Stomach (tissue), 9 donors: ENCODE results near the gene TMEM91. TPM values are rescaled to one million over a fixed set of nuclear protein-coding genes. Genes with fewer than 3 reads are reported as not detected.

Experiments used
- DNase-seq, 2 donors: peaks; one replicate each; pipeline versions ENCODE4 v3.0.0 to v3.0.0-alpha.2; 2013 to 2019
- H3K27ac ChIP-seq, 5 donors: fragments of 200-600 bp in 4 of 5; sonication (generic) in 4 of 5; one replicate each; pipeline ENCODE4 v1.5.1; 2013 to 2019; ENCODE audit warnings: mild to moderate bottlenecking in 1 of 5, moderate library complexity in 1 of 5
- H3K27me3 ChIP-seq, 3 donors: fragments of 200-600 bp; sonication (generic); one replicate each; pipeline ENCODE4 v1.5.1; 2017 to 2019; ENCODE audit warnings: mixed run types in 1 of 3
- H3K36me3 ChIP-seq, 4 donors: fragments of 200-600 bp; sonication (generic); 1 replicate in 3 of 4; 2 replicates in 1 of 4; pipeline ENCODE4 v1.5.1; 2016 to 2019
- H3K4me1 ChIP-seq, 4 donors: fragments of 200-600 bp; sonication (generic); one replicate each; pipeline ENCODE4 v1.5.1; 2016 to 2019
- H3K4me3 ChIP-seq, 4 donors: fragments of 200-600 bp; sonication (generic) in 3 of 4; one replicate each; pipeline ENCODE4 v1.5.1; 2016 to 2019; ENCODE audit warnings: mild to moderate bottlenecking in 1 of 4
- H3K9me3 ChIP-seq, 4 donors: fragments of 200-600 bp; sonication (generic); one replicate each; pipeline ENCODE4 v1.5.1; 2016 to 2019
- CTCF ChIP-seq, 7 experiments: fragments of 450-650 bp in 4 of 7; fragments of 200-600 bp in 3 of 7; sonication (generic) in 3 of 7; IDR thresholded peaks; one replicate each; pipeline ENCODE4 v1.5.1; 2016 to 2019; ENCODE audit warnings: antibody characterized with exemption in 7 of 7, control low read depth in 2 of 7, mild to moderate bottlenecking in 1 of 7
- EP300 ChIP-seq: sonication (generic); formaldehyde crosslinking; IDR thresholded peaks from one replicate; pipeline ENCODE4 v1.6.1; 2017; ENCODE audit warnings: antibody characterized with exemption
- POLR2A ChIP-seq, 4 donors: fragments of 450-650 bp; IDR thresholded peaks; one replicate each; pipeline ENCODE4 v1.6.1; 2016; ENCODE audit warnings: antibody characterized with exemption in 4 of 4, control low read depth in 2 of 4, mild to moderate bottlenecking in 1 of 4, moderate library complexity in 1 of 4
- POLR2AphosphoS5 ChIP-seq, 3 donors: sonication (generic); formaldehyde crosslinking; IDR thresholded peaks; one replicate each; pipeline ENCODE4 v1.6.1; 2016; ENCODE audit warnings: antibody characterized with exemption in 3 of 3
- WGBS, 5 donors: extraction: QIAGEN DNeasy Blood & Tissue Kit in 3 of 5; methylation state at CpG; one replicate each; pipeline versions ENCODE4 v1.1.5 to v1.1.7; 2013 to 2018; 5-methylcytosine and 5-hydroxymethylcytosine counted together
- intact Hi-C: fragments of 100-400 bp; cut with DNase I; formaldehyde crosslinking; loops from one replicate; pipeline ENCODE4 v1.15.1; 2023; ENCODE audit warnings: low total_unique reads
- polyA plus RNA-seq, 3 donors: library from polyadenylated mRNA; stranded (reverse); fragments of 200-250 nt; gene quantifications; one replicate each; pipeline ENCODE4 v1.2.3, GENCODE V29; 2013
- total RNA-seq, 5 donors: library from RNA; depleted of rRNA; stranded (reverse); fragments of >200 nt; gene quantifications; one replicate each; pipeline versions ENCODE4 v1.1.0 to v1.2.3, GENCODE V29; 2014 to 2016
- donor health status: healthy with polysubstance abuse.
- donor health status: Bipolar disorder and iron deficiency.
- donor health status: healthy.

The TMEM91 gene
- total and polyA plus RNA-seq, 8 donors, result 2.3 to 76.3 (median 18.6) TPM

DNA sequence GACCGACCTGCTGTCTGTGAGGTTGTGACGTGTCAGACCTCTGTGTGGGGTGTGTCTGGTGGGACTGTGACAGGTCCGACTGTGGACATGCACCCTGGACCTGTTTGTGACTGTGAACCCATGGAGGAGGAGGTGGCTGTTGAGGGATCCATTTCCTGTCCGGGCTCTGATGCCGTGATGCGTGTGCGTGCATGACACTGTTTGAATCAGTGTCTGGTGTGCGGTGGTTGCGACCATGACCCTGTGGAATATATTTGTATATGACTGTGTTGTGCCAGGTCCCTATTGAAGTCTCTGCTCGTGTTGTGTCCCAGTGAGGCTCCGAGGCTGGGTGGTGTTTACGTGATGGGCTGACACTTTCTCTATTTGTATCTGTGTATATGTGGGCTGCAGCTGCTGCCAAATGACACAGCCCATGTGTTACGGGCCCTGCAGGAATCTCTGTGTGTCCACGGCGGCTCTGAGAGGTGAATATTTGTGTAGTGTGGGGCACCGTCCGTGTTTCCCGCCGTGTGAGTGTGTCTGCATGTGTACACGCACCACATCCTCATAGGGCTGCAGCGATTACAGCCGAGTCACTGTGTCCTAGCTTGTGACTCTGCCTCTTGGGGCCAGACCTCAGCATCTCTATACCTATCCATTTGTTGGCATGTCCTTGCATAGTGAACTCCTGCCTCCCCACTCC, 48.0 kb upstream of the TMEM91 start:
- intact Hi-C loops, result no loop called here
- no peak for DNase-seq
- Histone ChIP-seq H3K36me3 (peaks cover 13 to 45% (median 38%) of the 10 kb centered on the region in 4 donors), H3K27me3 (no peaks in the 10 kb centered on the region), H3K27ac (peak overlapping the region; percentile 47 to 91 (median 87)), H3K9me3 (no peaks in the 10 kb centered on the region), H3K4me3 (peak overlapping the region; percentile 29 to 44 (median 34)), H3K4me1 (peaks cover 60 to 92% (median 67%) of the 10 kb centered on the region in 4 donors)
- TF ChIP-seq EP300 (no peak), CTCF (IDR thresholded peaks at IDR 0.05) (no peak)
- WGBS, 5 donors, result 24 to 49% (median 26%) methylated on average over 17 to 22 of the region's 22 CpGs

DNA sequence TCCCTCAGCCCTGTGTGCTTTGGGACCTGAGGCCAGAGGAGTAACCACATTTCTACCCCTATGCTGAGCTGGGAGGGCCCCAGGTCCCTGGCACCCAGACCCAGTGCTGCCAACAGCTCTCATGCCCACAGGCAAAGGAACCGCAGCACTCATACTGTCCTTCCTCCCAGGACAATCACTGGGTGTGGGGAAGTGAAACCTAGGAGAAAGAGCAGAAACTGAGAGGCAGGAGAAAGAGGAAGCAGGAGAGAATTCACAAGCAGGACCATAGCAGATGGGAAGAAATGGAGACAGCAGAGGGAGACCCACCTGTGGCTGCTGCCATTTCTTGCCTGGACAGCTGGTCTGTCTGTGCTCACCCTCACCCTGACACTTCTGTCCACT, 47.5 kb upstream of the TMEM91 start:
- intact Hi-C loops, result no loop called here
- no peaks in the 10 kb centered on the region for H3K9me3 ChIP-seq
- peak overlapping the region in 1 of 4 donors; percentile 44 for H3K4me3 ChIP-seq
- peaks cover 13 to 47% (median 39%) of the 10 kb centered on the region in 4 donors for H3K36me3 ChIP-seq
- H3K4me1 ChIP-seq, result peaks cover 55 to 92% (median 62%) of the 10 kb centered on the region in 4 donors
- no peak for DNase-seq
- WGBS, 5 donors, result 45 to 67% (median 56%) methylated on average over 1 of the region's 1 CpG
- H3K27me3 ChIP-seq, result no peaks in the 10 kb centered on the region
- H3K27ac ChIP-seq, result peak overlapping the region; percentile 47 to 91 (median 87)
- TF ChIP-seq CTCF (IDR thresholded peaks at IDR 0.05), result no peak
- no peak for TF ChIP-seq EP300
- TF ChIP-seq POLR2A (IDR thresholded peaks at IDR 0.05), result no peak
- no peak for TF ChIP-seq POLR2AphosphoS5 (IDR thresholded peaks at IDR 0.05)

GRCh38 chr19:41330481-41330880, 45.9 kb upstream of the TMEM91 start:
- Histone ChIP-seq H3K27me3 (no peaks in the 10 kb centered on the region), H3K4me3 (no peak overlapping the region), H3K4me1 (peaks cover 38 to 89% (median 46%) of the 10 kb centered on the region in 4 donors), H3K9me3 (no peaks in the 10 kb centered on the region), H3K36me3 (peaks cover 13 to 58% (median 43%) of the 10 kb centered on the region in 4 donors), H3K27ac (peak overlapping the region in 2 of 5 donors; percentile 8 to 17)
- WGBS, 5 donors, result 66 to 86% (median 81%) methylated on average over 3 to 4 of the region's 4 CpGs
- DNase-seq, result peak in 1 of 2 donors; percentile 8
- TF ChIP-seq POLR2A (IDR thresholded peaks at IDR 0.05) (no peak), CTCF (IDR thresholded peaks at IDR 0.05) (no peak), EP300 (no peak), POLR2AphosphoS5 (IDR thresholded peaks at IDR 0.05) (no peak)
- intact Hi-C loops, result no loop called here

DNA sequence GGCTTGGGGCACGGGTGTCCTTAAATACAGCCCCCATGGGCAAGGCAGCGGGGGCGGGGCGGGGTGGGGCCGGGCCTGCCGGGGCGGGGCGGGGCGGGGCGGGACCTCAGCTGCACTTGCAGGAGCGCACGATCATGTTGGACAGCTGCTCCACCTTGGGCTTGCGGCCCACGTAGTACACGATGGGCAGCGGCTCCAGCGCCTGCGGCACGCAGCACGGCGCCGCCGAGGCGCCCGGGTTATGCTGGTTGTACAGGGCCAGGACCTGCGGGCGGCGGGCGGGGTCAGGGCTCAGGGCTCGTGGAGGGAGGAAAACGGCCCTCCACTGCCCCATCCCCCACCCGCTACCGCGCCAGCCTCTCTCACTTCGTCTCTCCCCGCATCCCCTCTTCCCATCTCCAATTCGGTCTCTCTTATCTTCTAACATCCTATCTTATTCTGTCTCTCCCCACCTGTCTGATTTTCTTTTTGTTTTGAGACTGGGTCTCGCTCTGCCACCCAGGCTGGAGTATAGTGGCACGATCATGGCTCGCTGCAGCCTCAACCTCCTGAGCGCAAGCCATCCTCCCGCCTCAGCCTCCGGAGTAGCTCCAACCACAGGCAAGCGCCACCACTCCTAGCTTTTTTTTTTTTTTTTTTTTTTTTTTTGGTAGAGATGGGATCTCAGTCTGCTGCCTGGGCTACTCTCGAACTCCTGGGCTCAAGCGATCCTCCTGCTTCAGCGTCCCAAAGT, 45.2 kb upstream of the TMEM91 start:
- Histone ChIP-seq H3K9me3 (no peaks in the 10 kb centered on the region), H3K27me3 (no peaks in the 10 kb centered on the region), H3K36me3 (peaks cover 13 to 62% (median 46%) of the 10 kb centered on the region in 4 donors), H3K4me1 (peaks cover 32 to 84% (median 39%) of the 10 kb centered on the region in 4 donors), H3K4me3 (no peak overlapping the region), H3K27ac (no peak overlapping the region)
- DNase-seq, result peak in 1 of 2 donors; percentile 70
- no peak for TF ChIP-seq EP300
- no peak for TF ChIP-seq POLR2AphosphoS5 (IDR thresholded peaks at IDR 0.05)
- no peak for TF ChIP-seq CTCF (IDR thresholded peaks at IDR 0.05)
- no peak for TF ChIP-seq POLR2A (IDR thresholded peaks at IDR 0.05)
- WGBS, 5 donors, result 39 to 72% (median 56%) methylated on average over 33 to 47 of the region's 47 CpGs
- intact Hi-C loops, result no loop called here
